SH-SY5Y (cell line): ENCODE results near the gene CD38.

Experiments used
- GATA2 ChIP-seq: IDR thresholded peaks from 2 replicates; pipeline ENCODE4 v1.6.1; 2011; ENCODE audit warnings: mild to moderate bottlenecking, low read depth, low read length
- GATA3 ChIP-seq: IDR thresholded peaks from 2 replicates; pipeline ENCODE4 v1.6.1; 2011; ENCODE audit warnings: low read depth, mild to moderate bottlenecking, low read length, moderate library complexity

GRCh38 chr4:15792974-15793373 is 14.8 kb downstream of the CD38 start:
- TF ChIP-seq GATA3 (no peak), GATA2 (no peak)
